Activated naive CD8-positive, alpha-beta T cell treated with anti-CD3 and anti-CD28 coated beads, Interleukin-2, amount 50 U/mL, for 16 hours (primary cell): ENCODE results near the gene C20orf96.
"Not testable (repeated sequence)": the region's sequence is repeated elsewhere in the genome, so short reads cannot be mapped to it uniquely, and the experiment has no call there.

ENCODE experiments used
- DNase-seq: peaks from one replicate; pipeline ENCODE4 v3.0.0-alpha.2; 2020; ENCODE audit warnings: low read depth, low spot score

The C20orf96 gene

GRCh38 chr20:290084-290831, at the start of gene C20orf96:
Gene C20orf96 (minus strand): TSS chr20:290750. CDS start chr20:290610, 140 bp downstream.
- peak; percentile 55 for DNase-seq

- DNase-seq: not testable (repeated sequence)
These were observed 45.5 kb upstream of the C20orf96 start for GRCh38 chr20:336040-336439.

- no peak for DNase-seq
These were observed 44.0 kb upstream of the C20orf96 start for GRCh38 chr20:334578-334977.

- no peak for DNase-seq
These were observed 39.9 kb upstream of the C20orf96 start for GRCh38 chr20:330233-331149.

GRCh38 chr20:329851-330232, 39.3 kb upstream of the C20orf96 start:
- DNase-seq: no peak

GRCh38 chr20:328975-329695, 38.6 kb upstream of the C20orf96 start:
- DNase-seq: no peak

GRCh38 chr20:328027-328974, 37.8 kb upstream of the C20orf96 start:
- DNase-seq: no peak

GRCh38 chr20:327186-328026, 36.9 kb upstream of the C20orf96 start:
- peak; percentile 52 for DNase-seq

GRCh38 chr20:326645-327185, 36.2 kb upstream of the C20orf96 start:
- no peak for DNase-seq

- DNase-seq: no peak
These were observed 35.5 kb upstream of the C20orf96 start for GRCh38 chr20:325889-326644.

GRCh38 chr20:325045-325888, 34.7 kb upstream of the C20orf96 start, which contains the start of gene SOX12:
Gene SOX12 (plus strand): TSS chr20:325552. CDS start chr20:325925, 373 bp downstream.
- peak; percentile 97 for DNase-seq

- DNase-seq: peak; percentile 88
These were observed 33.9 kb upstream of the C20orf96 start for GRCh38 chr20:324177-325044.

- DNase-seq: no peak
These were observed 25.9 kb upstream of the C20orf96 start for GRCh38 chr20:316316-317068.

GRCh38 chr20:313948-314347, 23.4 kb upstream of the C20orf96 start:
- no peak for DNase-seq

- DNase-seq: no peak
These were observed 22.9 kb upstream of the C20orf96 start for GRCh38 chr20:313402-313801.

- DNase-seq: no peak
These were observed 22.3 kb upstream of the C20orf96 start for GRCh38 chr20:312866-313265.
